B cell (primary cell): ENCODE results near the gene EPG5.

Experiments used
- CTCF ChIP-seq: fragments of 200-600 bp; IDR thresholded peaks from one replicate; pipeline ENCODE4 v1.8.0; 2022; ENCODE audit warnings: antibody characterized with exemption, mild to moderate bottlenecking
- EZH2 ChIP-seq: IDR thresholded peaks from 2 replicates; pipeline ENCODE4 v1.6.1; 2012; ENCODE audit warnings: borderline replicate concordance, low read depth, mild to moderate bottlenecking, moderate library complexity, low read length; ENCODE audit not compliant: insufficient read depth, poor library complexity, severe bottlenecking

- TF ChIP-seq CTCF: peak; percentile 19
- TF ChIP-seq EZH2: no peak
These were observed 117.1 kb downstream of the EPG5 start for GRCh38 chr18:45850021-45850420.
